Astrocyte of the cerebellum (primary cell): ENCODE data around the gene TMEFF2.
"Not testable (repeated sequence)": the region's sequence is repeated elsewhere in the genome, so short reads cannot be mapped to it uniquely, and the experiment has no call there.

Experiments used
- DNase-seq: peaks from one replicate; pipeline ENCODE4 v3.0.0-alpha.2; 2011; ENCODE audit warnings: low read depth
- H3K4me3 ChIP-seq: 2 replicates; pipeline ENCODE4 v1.5.1; 2011; ENCODE audit warnings: mild to moderate bottlenecking, low read depth, low read length, moderate library complexity
- CTCF ChIP-seq: IDR thresholded peaks from 2 replicates; pipeline ENCODE4 v1.5.1; 2012; ENCODE audit warnings: low read length, low read depth, moderate library complexity, mild to moderate bottlenecking; ENCODE audit errors: missing control alignments
- in situ Hi-C: cut with HindIII; loops from 2 replicates; pipeline ENCODE4 v1.10.0; 2017; ENCODE audit warnings: low sequenced_read_pairs

Gene TMEFF2

GRCh38 chr2:192145496-192145895 lies 49.2 kb downstream of the TMEFF2 start:
- H3K4me3 ChIP-seq = no peak overlapping the region
- DNase-seq = no peak
- no peak for TF ChIP-seq CTCF
- in situ Hi-C loops = no loop called here

DNA sequence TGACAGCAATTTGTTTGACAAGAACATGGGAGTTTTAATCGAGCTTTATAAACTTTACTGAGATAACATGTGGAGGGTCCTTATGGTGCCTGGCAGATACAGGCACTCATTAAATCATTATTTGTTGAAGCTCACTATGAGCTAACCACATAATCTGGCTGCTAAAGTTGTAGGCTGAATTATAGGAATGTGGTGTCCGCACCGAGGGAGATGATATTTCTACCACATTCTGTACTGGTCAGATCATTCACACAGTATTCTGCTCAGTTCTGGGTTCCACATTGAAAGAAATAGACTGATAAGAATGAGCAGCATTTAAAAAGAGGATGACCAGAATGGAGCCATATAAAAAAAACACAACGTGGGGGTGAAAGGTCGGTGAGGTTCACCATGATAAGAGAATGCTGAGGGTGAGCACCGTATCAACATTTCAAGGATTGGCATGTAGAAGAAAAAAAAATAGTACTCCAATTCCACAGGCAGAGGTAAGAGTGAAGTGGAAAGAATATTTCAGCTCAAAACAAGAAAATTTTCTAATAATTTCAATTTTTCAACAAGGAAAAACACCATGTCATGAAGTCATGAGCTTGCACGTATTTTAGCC lies 54.4 kb downstream of the TMEFF2 start:
- no peak overlapping the region for H3K4me3 ChIP-seq
- in situ Hi-C loops = no loop called here
- no peak for DNase-seq
- TF ChIP-seq CTCF = no peak

DNA sequence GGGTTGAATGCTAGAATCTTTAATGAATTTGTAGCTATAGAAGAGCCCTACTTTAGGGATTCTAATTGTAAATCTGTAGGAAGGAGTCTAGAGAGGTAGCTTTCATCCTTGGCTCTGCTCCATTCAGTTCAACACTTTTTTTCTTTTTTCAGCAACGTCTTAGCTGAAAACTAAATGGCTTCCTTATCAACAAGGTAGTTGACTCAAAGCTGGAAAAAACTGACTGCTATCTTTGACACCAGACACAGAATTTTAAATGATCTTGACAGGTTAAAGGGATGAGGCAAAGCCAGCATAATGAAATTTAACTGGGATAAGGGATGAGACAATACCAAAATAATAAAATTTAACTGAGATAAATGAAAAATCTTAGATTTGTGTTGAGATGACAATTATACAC lies 54.9 kb downstream of the TMEFF2 start:
- TF ChIP-seq CTCF = no peak
- no peak for DNase-seq
- in situ Hi-C loops = no loop called here
- H3K4me3 ChIP-seq = no peak overlapping the region

DNA sequence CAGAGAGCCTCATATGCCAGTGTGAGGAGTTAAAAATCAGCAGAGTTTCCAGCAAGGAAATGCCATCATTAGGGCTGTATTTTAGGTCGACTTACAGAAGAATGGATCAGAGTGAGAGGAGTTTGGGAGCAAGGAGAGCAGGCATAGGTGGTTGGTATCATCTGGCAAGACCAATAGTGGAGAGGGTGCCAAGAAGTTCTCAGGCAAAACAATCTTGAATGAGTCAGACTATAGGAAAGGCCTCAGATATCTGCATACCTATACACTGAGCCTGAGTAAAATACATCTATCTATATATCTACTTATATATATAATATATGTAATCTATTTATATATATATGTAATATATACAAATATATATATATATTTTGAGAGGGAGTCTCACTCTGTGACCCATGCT lies 57.3 kb downstream of the TMEFF2 start:
- DNase-seq = no peak
- in situ Hi-C loops = no loop called here
- H3K4me3 ChIP-seq = no peak overlapping the region
- no peak for TF ChIP-seq CTCF

DNA sequence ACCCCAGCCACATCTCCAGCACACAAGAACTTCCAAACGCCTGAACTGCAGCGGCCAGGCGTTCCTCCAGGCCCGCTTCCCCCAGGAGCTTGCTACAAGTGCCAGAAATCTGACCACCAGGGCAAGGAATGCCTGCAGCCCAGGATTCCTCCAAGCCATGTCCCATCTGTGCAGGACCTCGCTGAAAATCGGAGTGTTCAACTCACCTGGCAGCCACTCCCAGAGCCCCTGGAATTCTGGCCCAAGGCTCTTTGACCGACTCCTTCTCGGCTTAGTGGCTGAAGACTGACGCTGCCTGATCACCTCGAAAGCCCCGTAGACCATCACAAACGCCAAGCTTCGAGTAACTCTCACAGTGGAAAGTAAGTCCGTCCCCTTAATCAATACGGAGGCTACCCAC lies 62.1 kb downstream of the TMEFF2 start:
- in situ Hi-C loops, DNase-seq, H3K4me3 ChIP-seq: not testable (repeated sequence)

DNA sequence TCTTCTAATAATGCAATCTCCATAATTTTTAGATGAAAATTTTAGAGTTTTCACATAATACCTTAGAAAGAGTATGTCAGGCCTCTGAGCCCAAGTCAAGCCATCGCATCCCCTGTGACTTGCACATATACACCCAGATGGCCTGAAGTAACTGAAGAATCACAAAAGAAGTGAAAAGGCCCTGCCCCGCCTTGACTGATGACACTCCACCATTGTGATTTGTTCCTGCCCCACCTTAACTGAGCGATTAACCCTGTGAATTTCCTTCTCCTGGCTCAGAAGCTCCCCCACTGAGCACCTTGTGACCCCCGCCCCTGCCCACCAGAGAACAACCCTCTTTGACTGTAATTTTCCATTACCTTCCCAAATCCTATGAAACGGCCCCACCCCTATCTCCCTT lies 64.4 kb downstream of the TMEFF2 start:
- in situ Hi-C loops, H3K4me3 ChIP-seq, DNase-seq: not testable (repeated sequence)

DNA sequence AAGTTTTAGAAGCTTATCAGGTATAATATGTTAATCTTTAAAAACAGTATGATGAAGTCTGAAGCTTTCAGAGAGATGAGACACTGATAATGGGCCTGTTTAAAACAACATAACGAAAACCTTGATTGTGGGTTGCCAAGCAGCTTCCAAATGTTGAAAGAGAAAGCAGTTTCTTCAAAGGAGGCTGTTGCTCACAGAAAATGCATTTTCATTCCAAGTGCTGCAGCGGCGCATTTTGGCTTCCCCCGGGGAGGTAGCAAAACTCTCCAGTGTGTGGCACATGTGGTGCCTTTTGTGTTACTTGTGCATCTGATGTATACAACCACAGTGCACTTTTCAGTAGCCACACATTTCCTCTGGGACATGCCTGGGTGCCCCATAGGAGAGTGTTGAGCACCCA lies 66.1 kb downstream of the TMEFF2 start:
- in situ Hi-C loops = no loop called here
- H3K4me3 ChIP-seq = no peak overlapping the region
- DNase-seq = no peak
- TF ChIP-seq CTCF = no peak

GRCh38 chr2:192127434-192127833 lies 67.3 kb downstream of the TMEFF2 start:
- TF ChIP-seq CTCF = no peak
- H3K4me3 ChIP-seq = no peak overlapping the region
- no peak for DNase-seq
- in situ Hi-C loops = no loop called here
